GM19467 (cell line): Measurements from ENCODE around the gene MTHFR.

Source experiments
- ATAC-seq: cut with Tn5 transposase; IDR thresholded peaks from one replicate; pipeline ENCODE4 v1.9.1; 2021; ENCODE audit warnings: mild to moderate bottlenecking, moderate library complexity; ENCODE audit not compliant: unreplicated experiment

MTHFR gene

DNA sequence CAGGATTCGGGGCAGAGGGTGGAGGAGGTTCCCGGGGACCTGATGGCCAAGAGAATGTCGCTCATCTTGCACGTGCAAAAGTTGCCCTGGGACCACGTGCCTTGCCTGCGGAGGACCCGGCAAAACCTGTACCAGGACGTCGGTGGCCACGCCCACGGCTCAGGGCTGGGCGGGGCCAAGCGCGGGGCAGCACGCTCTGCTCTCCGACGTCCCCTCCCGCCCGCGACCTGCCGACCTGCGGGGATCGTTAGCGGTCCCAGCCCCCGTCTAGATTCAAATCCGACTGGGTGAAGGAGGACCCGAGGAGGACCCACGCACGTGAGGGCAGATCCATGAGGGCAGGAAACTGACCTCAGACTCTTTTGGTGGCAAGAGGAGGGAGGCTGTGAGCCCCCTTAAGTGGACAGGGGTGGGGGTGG lies 43.8 kb downstream of the MTHFR start, which contains the start of gene C1orf167:
Gene C1orf167, plus strand, starts transcription at position 206 of the 419 bp plus-strand sequence. CDS start 2,208 bp downstream, outside the sequence.
- ATAC-seq, result no peak

DNA sequence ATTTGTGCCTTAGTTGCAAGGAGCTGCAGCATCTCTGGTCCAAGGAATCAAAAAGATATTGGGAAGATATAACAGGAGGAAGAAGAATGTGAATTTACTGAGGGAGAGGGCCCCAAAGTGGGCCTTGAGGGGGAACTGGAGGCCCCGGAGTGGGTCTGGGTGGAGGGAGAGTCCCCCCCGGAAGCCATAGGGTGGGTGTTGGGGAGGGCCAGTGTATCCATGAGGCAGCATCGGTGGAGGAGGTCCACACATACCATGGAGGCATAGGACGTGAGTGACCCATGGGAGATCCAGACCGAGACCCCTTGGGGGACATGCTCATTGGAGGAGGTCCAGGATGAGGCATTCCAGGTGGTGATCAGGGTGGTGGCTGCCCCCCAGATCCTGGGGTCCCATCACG lies 44.5 kb downstream of the MTHFR start:
- ATAC-seq, result no peak

DNA sequence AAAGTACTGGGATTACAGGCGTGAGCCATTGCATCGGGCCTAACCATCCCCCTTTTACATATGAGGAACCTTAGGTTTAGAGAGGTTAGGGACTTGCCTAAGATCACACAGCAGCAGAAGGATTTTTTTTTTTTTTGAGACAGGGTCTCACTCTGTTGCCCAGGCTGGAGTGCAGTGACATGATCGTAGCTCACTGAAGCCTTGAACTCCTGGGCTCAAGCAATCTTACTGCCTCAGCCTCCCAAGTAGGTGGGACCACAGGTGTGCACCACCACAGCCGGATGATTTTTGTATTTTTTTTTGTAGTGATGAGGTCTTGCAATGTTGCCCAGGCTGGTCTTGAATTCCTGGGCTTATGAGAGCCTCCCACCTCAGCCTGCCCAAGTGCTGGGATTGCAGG lies 46.0 kb downstream of the MTHFR start:
- ATAC-seq, result no peak

DNA sequence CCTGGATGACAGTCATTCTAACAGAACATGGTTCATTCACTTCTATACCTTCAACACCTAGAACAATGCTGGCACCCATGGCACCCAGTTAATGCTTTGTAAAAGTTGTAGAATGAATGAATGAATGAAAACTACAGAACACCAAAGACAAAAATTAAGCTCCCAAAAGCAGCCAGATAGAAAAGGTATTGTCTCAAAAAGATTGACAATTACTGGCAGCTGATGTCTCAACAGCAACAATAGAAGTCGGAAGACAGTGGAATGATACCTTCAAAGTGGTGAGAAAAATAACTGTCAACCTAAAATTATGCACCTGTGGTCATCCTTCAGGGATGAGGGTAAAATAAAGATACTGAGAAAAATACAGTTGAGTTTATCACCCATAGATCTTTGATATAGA lies 48.7 kb downstream of the MTHFR start:
- ATAC-seq, result no peak

DNA sequence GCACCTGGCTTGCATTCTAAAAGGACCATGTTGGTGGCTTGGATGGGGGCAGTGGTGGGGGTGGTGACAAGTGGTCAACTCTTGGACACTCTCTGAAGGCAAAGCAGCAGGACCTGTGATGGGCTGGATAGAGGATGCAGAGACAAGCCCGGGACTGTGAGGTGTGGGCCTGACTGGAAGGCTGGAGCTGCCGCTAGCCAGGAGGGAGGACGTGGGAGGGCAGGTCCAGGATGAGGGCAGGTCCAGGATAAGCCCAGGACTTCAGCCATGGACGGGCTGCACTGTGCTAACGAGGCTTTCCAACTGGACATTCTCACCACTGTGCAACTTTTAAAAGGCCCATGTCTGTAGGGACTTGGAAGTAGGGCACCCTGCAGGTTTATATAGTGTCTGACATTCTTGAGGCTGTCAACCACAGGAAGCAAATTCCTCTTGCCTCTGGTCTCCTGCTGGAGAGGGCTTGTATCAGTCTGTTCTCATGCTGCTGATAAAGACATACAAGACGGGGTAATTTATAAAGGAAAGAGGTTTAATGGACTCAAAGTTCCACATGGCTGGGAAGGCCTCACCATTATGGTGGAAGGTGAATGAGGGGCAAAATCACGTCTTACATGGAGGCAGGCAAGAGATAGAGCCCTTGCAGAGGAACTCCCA lies 52.1 kb downstream of the MTHFR start:
- no peak for ATAC-seq

DNA sequence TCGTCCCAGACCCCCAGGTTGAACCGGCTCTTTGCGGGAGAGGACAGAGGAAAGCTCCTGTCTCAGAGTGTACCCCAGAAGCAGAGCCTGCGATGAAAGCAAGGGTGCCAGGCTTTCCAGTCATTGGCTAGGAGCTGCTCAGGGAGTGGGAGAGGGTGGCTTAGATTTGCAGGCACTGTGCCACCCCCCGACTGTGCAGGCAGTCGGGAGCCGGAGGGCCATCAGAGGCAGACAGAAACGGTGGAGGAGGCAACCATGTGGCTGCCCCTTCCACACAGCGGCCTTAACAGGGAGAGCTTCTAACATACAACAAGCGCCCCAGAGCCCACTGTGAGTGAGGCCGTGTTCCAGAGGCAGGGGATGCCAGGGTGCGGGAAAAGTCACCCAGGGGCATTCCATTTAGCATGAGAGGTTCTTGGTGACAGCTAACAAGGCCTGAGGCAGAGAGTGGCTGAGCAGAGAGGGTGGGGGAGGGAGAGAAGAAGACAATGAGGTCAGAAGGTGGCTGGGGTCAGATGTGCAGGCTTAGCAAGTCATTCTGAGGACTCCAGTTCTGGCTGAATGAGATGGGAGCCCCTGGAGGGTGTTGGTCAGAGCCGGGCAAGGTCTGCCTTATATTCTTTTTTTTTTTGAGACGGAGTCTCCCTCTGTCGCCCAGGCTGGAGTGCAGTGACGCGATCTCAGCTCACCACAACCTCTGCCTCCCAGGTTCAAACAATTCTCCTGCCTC lies 53.2 kb downstream of the MTHFR start:
- no peak for ATAC-seq

DNA sequence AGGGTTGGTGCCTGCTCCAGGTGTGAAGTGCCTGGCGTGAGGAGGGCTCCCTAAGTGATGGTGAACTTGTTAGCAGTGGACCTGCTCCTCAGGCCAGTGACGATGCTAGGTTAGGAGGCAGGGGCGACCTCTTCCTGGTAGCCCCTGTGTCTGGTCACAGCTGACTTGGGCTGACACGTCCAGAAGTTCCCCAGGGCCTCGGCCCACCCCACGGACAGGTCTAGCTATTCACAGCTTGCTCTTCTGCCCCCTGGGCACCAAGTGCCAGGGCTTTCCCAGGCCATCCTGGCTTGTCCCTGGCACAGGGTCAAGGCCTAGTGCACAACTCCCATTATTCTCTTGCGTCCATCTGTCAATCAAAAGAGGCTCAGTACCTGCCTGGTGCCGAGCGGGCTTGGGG lies 54.7 kb downstream of the MTHFR start:
- ATAC-seq, result no peak

DNA sequence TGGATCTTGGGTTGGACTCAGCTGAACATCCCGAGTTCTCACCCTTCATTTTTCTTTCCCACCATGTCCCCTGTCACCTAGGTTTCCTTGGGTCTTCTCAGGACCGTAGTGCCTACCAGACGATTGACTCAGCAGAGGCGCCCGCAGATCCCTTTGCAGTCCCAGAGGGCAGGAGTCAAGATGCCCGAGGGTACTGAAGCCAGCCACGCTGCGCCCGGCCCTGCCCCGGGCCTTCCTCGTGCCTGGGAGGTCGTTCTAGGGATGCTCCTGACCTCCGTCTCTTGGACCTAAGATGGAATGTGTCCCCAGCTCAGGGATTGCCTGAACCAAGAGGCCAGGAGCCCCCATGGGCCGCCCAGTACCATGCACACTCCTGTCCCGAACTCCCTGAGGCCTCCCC lies 55.8 kb downstream of the MTHFR start:
- ATAC-seq, result no peak

DNA sequence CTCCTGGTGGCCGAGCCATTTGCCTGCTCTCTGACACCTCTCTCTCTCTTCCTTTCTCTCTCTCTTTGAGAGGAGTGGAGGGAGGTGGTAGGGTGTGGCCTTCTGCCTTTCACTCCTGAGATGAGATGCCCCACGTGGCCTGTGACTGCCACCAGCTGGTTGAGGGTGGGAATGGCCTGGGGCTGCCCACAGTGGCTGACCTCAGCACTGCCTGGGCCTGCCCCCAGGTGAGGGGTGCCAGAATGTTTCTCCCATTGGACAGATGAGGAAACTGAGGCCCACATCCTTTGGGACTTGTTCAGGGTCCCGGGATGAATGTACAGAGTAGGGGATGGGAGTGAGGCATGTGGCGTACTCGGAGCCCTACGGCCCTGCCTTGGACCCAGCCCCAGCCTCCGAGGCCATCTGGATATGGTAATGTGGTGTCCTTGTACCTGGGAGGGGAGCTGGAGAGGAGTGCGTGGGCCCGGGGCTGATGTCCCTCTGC lies 56.5 kb downstream of the MTHFR start:
- ATAC-seq, result no peak

DNA sequence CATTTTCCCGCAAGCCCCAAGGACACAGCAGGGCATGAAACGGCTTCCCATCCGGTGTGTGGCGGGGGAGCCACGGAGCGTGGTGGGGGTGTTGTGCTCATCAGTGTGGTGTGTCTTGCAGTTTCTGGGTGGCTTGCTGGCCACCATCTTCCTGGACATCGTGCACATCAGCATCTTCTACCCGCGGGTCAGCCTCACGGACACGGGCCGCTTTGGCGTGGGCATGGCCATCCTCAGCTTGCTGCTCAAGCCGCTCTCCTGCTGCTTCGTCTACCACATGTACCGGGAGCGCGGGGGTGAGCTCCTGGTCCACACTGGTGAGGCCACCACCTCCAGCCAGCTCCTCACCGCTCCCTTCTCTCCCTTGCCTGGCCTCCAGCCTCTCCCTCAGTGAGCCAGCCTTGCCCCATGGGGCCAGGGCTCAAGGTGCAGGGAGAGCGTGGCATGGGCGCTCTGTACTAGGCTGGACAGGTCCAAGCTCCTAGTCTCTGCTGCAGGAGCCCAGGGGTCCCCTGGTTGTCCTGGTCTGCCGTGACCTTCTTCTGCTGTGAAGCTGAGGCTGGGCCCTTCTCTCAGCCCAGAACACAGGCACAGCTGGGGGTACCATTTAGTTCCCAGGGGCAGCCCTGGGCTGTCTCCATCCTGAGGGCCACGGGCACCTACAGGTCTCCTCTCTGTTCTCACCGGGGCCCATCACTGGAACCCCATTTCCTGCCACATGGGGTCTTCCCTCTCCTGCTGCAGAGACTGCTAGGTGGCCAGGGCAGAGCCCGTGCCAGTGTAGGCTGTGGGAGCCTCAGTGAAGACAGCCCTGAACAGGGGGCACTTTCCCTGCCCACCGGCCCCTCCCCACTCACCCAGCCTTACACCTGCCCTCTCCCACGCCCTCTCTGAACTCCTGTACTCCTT lies 57.2 kb downstream of the MTHFR start:
- ATAC-seq, result no peak

DNA sequence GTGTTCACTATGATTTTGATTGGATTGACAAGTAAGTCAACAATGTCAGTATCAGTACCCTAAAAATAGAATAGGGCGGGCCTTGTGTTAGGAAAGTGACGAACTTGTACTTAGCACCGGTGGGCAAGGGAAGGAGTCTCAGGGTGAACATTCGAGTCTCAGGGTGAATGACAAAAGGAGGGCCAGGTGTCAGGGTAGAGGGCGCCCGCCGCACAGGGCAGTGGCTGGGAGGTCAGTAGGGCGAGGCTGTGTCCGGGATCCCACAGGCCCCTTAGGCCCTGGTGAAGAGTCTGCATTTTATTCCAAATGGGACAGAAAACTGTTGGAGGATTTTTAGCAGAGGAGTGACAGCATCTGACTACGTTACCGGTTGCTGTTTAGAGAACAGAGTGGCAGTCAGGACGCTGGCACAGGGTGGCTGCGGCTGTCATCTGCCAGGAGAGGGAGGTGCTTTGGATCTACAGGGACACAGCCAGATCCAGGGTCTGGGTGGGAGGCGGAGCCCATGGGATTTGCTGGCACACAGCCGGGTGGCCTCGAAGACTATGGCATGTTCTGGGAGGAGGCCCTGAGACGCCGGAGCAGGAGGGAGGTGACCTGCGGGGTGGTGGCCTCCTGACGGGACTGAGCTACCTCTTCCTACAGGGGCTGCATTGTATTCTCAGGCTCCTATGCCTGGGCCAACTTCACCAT lies 58.8 kb downstream of the MTHFR start:
- no peak for ATAC-seq

DNA sequence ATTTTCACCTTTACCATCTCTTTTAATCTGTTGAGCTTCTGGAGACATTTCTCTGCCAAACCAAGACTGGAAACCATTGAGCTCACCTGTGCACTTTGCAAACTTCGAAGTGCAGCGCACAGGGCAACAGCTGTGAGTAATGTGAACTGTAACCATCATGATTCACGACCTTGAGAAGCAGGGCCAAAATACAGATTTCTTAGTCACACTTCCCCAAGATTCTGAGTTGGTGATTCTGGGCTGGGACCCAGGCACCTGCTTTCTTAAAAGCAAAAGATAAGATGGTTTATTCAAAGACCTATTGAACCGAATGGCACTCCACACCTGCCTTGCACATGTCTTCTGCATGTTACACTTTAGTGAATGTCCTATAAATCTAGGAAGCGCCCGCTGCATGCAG lies 59.7 kb downstream of the MTHFR start:
- no peak for ATAC-seq

DNA sequence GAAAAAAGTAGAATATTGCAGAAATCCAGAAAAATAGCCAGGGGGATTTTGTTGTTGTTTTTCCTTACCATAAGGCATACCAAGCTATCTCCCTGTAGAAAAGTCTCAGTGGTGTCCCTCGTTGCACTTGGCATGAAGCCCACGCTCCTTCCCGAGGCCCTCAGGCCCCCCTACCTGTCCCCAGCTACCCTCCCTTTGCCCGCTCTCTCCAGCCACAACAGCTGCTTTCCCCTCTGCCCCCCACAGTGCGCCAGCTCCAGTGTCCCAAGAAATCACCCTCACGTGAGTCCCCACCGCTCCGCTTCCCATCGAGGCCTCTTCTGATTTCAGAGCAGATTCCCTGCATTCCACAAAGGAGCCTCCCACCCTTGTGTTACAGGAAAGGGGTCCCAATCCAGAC lies 61.5 kb downstream of the MTHFR start:
- ATAC-seq, result no peak

DNA sequence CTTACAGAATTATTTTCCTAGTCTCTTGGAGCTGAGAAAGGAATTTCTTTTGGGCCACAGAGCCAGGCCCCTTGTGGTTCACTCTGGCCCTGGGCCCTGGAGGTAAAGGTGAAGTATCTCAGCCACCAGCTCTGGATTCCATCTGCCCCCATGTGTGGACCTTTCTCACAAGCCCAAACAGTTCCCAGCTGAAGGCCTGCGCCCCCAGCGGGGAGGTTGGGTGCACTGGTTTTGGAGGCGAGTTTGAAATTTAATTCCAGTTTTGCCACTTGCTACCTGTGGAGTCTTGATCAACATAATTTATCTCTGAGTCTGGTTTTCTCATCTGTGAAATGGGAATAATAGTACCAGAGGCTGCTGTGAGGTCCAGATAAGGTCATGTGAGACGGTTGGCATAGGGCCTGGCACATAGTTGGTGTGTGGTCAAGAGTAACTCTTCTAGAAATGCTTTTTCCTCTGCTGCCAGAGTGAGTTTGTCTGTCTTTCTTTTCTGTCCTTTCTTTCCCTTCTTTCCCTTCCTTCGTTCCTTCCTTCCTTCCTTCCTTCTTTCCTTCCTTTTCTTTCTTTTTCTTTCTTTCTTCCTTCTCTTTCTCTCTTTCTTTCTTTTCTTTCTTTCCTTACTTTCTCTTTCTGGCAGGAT lies 63.7 kb downstream of the MTHFR start:
- no peak for ATAC-seq

DNA sequence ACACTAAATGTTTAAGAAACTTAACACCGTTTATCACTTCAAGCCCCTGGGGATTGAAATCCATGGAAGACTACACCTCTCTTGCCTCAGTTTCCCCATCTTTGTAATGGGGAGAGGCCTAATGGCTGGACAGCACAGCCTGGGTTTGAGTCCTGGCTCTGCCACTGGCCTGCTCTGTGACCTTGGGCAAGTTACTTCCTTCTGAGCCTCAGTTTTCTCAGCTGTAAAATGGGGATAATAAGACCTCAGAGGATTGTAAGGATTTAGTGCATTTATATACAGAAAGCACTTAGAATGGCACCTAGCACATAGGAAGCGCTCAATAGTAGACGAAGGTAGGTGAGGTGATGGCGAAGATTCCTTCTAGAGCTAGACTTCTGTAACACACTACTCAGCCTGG lies 64.3 kb downstream of the MTHFR start:
- no peak for ATAC-seq

DNA sequence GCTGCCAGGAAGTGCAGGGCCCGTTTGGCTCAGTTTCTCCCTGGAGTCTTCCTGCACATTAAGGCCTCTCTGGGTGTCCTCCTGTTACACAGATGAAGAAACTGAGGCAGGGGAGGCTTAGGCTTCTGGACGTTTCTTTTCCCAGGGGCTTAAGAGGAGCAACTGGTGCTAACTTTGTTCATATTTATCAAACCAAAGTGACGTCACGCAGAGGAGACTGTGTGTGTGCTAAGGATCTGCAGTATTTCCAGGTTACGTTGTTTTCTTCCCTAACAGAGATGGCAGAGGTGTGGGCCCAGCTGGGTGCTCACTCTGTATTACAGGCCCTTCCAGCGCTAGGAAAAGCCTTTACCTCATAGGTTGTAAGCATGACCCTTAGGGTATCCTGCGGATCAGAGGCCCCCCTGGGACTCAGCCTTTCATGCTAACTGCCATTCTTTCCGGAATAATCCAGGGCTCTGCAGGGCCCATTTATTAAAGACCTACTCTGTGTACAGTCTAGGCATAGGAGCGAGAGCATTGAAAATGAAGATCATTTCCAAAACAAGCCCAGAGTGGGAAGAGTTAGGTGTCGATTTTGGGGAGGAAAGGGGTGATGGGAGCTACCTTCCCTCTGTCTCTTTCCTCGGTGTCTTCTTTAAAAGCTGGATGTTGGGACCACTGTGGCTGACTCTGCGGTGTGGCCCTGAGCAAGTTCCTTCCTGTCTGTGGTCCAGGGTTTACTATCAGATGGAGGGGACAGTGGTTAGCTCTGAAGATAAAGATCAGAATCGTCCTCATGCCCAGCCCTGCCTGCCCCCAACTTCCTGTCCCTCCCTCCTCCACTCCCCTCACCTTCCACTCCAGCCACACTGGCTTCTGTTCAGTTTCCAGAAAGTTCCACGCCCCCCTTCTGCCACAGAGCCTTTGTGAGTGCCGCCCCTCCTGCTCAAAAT lies 65.2 kb downstream of the MTHFR start:
- no peak for ATAC-seq

DNA sequence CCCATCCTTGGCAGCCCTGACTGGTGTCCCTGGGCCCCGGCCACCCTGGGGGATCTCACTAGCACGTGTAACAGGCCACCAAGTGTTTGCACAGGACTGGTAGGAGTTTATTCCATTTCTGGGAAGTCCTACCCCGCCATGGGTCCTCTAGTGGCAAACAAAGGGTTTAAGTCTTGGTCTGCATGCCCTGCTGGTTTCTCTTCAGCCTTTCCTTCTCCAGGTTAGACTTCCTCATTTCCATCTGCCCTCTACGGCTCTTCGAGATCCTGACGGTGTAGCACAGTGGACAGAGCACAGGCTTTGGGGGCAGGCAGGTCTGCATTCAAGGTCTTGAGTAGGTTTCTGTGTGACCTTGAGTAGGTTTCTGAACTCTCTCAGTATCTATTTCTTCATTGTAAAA lies 67.0 kb downstream of the MTHFR start:
- no peak for ATAC-seq

DNA sequence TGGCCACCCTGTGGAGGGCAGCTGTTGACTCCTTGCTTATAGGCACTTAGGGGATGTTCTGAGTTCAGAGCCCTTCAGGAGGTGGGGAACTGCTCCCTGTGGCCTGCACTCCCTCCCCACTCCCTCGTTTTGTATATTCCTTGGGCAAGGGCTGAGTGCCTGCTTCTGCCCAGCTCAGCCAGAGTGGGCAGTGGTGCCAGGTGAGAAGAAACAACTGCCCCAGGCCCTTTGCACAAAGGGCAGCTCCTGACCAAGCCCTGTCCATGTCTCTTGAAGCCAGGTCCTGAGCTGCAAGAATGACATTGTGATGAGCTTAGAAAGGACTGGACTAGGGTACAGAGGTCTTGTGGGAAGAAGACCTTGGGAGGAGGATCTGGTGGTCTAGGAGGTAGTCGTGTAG lies 67.7 kb downstream of the MTHFR start:
- ATAC-seq, result no peak
